ENCODE results near the gene GPR39.

DNA sequence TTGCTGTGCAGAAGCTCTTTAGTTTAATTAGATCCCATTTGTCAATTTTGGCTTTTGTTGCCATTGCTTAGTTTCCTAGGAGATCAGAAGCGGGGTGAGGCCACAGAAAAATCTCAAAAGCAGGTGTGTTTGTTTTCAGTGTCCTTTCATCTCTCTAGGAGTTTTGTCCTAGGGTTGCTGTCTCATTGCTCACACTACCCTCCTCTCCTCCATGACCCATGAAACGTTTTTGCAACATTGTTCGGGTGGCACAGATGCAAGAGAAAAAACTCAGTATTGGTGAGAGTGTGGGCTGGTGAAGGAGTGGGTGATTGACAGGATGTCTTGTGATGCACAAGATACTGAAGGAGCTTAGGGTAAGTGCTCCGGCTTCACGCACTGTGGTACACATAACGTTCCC lies 149.8 kb downstream of the GPR39 start:
- TF ChIP-seq CTCF (IDR thresholded peaks at IDR 0.05): no peak
- no peak for TF ChIP-seq POLR2A (IDR thresholded peaks at IDR 0.05)
